Fibroblast of villous mesenchyme (primary cell): ENCODE data around the gene MAEA. TPM values are rescaled to one million over a fixed set of nuclear protein-coding genes. Genes with fewer than 3 reads are reported as not detected.

ENCODE experiments used
- DNase-seq: peaks from one replicate; pipeline ENCODE4 v3.0.0-alpha.2; 2010; ENCODE audit warnings: low read depth
- H3K4me3 ChIP-seq: 2 replicates; pipeline ENCODE4 v1.5.1; 2011; ENCODE audit warnings: low read depth, mild to moderate bottlenecking, low read length
- total RNA-seq: library from RNA; depleted of rRNA; stranded (reverse); fragments of >200 nt; gene quantifications from 2 replicates; pipeline ENCODE4 v1.2.3, GENCODE V29; 2012
- TF ChIP-seq, protein P1 (sequence below): IDR thresholded peaks from 2 replicates; pipeline ENCODE4 v1.5.1; 2012; ENCODE audit warnings: low read depth, mild to moderate bottlenecking, low read length; ENCODE audit not compliant: insufficient read depth

The MAEA gene
- total RNA-seq, 1 donor, result 59.6 TPM

DNA sequence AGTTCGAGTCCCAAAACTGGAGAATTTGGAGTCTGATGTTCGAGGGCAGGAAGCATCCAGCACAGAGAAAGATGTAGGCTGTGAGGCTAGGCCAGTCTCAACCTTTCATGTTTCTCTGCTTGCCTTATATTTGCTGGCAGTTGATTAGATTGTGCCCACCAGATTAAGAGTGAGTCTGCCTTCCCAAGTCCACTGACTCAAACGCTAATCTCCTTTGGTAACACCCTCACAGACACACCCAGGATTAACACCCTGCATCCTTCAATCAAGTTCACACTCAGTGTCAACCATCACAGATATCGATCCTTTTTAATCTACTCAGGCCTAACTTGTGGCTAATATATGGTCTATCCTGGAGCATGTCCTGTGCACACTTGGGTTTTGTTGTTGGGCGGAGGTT lies 18.0 kb upstream of the MAEA start:
- no peak overlapping the region for H3K4me3 ChIP-seq
- TF ChIP-seq, protein P1, sequence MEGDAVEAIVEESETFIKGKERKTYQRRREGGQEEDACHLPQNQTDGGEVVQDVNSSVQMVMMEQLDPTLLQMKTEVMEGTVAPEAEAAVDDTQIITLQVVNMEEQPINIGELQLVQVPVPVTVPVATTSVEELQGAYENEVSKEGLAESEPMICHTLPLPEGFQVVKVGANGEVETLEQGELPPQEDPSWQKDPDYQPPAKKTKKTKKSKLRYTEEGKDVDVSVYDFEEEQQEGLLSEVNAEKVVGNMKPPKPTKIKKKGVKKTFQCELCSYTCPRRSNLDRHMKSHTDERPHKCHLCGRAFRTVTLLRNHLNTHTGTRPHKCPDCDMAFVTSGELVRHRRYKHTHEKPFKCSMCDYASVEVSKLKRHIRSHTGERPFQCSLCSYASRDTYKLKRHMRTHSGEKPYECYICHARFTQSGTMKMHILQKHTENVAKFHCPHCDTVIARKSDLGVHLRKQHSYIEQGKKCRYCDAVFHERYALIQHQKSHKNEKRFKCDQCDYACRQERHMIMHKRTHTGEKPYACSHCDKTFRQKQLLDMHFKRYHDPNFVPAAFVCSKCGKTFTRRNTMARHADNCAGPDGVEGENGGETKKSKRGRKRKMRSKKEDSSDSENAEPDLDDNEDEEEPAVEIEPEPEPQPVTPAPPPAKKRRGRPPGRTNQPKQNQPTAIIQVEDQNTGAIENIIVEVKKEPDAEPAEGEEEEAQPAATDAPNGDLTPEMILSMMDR, result no peak
- no peak for DNase-seq

GRCh38 chr4:1274871-1275270 lies 14.8 kb upstream of the MAEA start:
- no peak for DNase-seq
- TF ChIP-seq, protein P1, result no peak
- H3K4me3 ChIP-seq, result no peak overlapping the region

GRCh38 chr4:1276984-1277383 lies 12.7 kb upstream of the MAEA start:
- no peak for DNase-seq

DNA sequence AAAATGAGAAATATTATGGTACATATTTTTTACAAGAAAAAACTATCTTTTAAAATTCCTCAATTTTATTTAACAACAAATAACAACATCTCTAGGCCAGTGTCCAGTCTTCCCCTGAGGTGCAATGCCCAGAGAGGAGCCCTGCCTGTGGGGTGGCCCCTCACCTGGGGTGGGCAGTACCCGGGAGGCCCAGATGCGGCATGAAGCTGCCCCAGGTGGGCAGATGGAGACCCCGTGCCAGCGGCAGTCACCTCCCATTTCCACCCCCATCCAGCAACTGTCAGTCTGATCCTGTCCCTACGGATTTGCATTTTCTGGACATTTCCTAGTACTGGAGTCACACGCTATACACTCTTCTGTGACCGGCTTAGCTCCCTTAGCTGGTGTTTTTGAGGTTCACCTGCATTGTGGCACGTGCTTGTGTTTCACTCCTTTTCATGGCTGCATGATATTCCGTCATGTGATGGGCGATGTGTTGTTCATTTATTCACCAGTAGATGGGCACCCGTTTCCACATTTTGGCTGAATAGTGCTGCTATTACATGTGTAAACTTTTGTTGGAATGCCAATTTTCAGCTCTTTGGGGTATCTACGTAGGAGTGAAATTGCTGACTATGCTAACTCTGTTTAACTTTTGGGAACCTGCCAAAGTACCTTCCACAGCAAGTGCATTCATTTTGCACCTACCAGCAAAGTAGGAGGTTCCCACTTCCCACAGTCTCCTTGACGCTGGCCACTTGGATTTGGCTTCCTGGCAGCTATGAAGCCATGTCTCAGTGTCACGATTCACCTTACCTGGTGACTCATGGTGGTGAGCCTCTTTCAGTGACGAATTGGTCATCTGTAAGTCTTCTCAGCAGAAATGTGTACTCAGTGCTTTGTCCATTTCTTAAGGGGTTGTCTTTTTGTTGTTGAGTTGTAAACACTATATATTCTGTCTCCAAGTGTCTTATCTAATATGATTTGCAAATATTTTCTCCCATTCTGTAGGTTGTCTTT lies 11.7 kb upstream of the MAEA start:
- no peak for DNase-seq
- H3K4me3 ChIP-seq, result no peak overlapping the region
- TF ChIP-seq, protein P1, result peak; percentile 16

More at GRCh38 chr4:1276984-1277383, 12.7 kb upstream of the MAEA start:
- TF ChIP-seq, protein P1, result no peak
- no peak overlapping the region for H3K4me3 ChIP-seq

DNA sequence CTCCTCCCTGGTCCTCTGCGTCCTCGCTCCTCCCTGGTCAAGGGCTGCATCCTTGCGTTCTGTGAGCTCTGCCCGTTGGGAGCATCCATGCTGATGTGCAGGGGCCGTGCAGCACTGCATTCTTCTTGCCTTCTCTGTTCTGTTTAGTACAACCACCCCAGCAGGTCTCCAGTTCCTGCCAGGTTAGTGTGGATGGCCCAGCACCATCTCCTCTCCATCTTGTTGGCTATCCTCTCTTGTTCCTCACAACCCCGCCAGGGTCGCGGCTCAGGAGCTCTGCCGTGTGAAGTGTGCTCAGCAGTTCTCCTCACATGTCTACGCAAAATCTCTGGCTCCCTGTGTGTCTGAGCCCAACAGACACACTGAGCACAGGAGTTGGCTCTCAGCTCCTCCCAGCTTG lies 10.4 kb upstream of the MAEA start:
- DNase-seq, result no peak
- no peak overlapping the region for H3K4me3 ChIP-seq
- TF ChIP-seq, protein P1, result no peak

GRCh38 chr4:1283711-1284110 lies 6.0 kb upstream of the MAEA start:
- TF ChIP-seq, protein P1, result no peak
- H3K4me3 ChIP-seq, result no peak overlapping the region
- DNase-seq, result no peak
